A549 (cell line): ENCODE results near the gene CFAP73. TPM values are rescaled to one million over a fixed set of nuclear protein-coding genes. Genes with fewer than 3 reads are reported as not detected.

Experiments used
- ATAC-seq, 2 experiments: fragments of 200-7000 bp in 1 of 2; fragments of >200 bp in 1 of 2; cut with Nextera tagmentation in 1 of 2; cut with Tn5 transposase in 1 of 2; 3 replicates each; pipeline versions ENCODE4 v1.8.0 to v1.9.1; 2018 to 2020; ENCODE audit warnings: mild to moderate bottlenecking in 1 of 2, moderate library complexity in 1 of 2
- CTCF ChIA-PET: fragments of 300-600 bp; sonication (Branson Sonifier 250); formaldehyde crosslinking; extraction: SDS; loops from one replicate; lab custom pipeline; 2021; ENCODE audit warnings: antibody characterized with exemption, inconsistent platforms; lab: Yijun Ruan, JAX
- POLR2A ChIA-PET: fragments of 350-600 bp; formaldehyde crosslinking; extraction: SDS; loops from one replicate; lab custom pipeline; 2021; ENCODE audit warnings: antibody characterized with exemption, inconsistent platforms; lab: Yijun Ruan, JAX
- DNase-seq, 2 experiments: peaks; one replicate each; pipeline versions ENCODE4 v3.0.0 to v3.0.0-alpha.2; 2011 to 2016; ENCODE audit warnings: low read depth in 1 of 2, low spot score in 1 of 2
- FAIRE-seq: peaks from 2 replicates; lab custom pipeline; 2011; peaks lifted over from hg19 to GRCh38; lab: Jason Lieb, UNC
- H3K27ac ChIP-seq, 2 experiments: fragments of >200 bp; sonication (Bioruptor Twin); formaldehyde crosslinking; 3 replicates each; pipeline ENCODE4 v1.5.1; 2016 to 2017
- H3K4me1 ChIP-seq: fragments of >200 bp; sonication (Bioruptor Twin); formaldehyde crosslinking; 3 replicates; pipeline ENCODE4 v1.6.1; 2016
- H3K4me2 ChIP-seq: fragments of >200 bp; sonication (Bioruptor Twin); formaldehyde crosslinking; 3 replicates; pipeline ENCODE4 v1.6.1; 2016
- H3K4me3 ChIP-seq: fragments of >200 bp; sonication (Bioruptor Twin); formaldehyde crosslinking; 3 replicates; pipeline ENCODE4 v1.5.1; 2016
- H3K9me3 ChIP-seq: fragments of >200 bp; sonication (Bioruptor Twin); formaldehyde crosslinking; 3 replicates; pipeline ENCODE4 v1.6.1; 2016
- CBX2 ChIP-seq: fragments of 200-600 bp; sonication (generic); IDR thresholded peaks from 2 replicates; pipeline ENCODE4 v1.6.1; 2016; ENCODE audit warnings: low read depth, mild to moderate bottlenecking, borderline replicate concordance
- CHD2 ChIP-seq: fragments of 150-350 bp; IDR thresholded peaks from 2 replicates; pipeline ENCODE4 v1.6.1; 2014; ENCODE audit warnings: low read length; ENCODE audit not compliant: partially characterized antibody
- FOSB ChIP-seq: fragments of 250-450 bp; sonication (Bioruptor Pico); IDR thresholded peaks from 2 replicates; pipeline ENCODE4 v1.5.0; 2020; ENCODE audit warnings: mild to moderate bottlenecking, moderate library complexity
- FOSL2 ChIP-seq, 2 experiments: fragments of 450-650 bp in 1 of 2; fragments of >200 bp in 1 of 2; sonication (Bioruptor Twin) in 1 of 2; formaldehyde crosslinking; IDR thresholded peaks; 2 replicates each; pipeline versions ENCODE4 v1.5.0 to v1.6.1; 2016 to 2020; ENCODE audit warnings: mild to moderate bottlenecking in 1 of 2, moderate library complexity in 1 of 2
- HDAC2 ChIP-seq: fragments of 200-600 bp; sonication (generic); IDR thresholded peaks from 2 replicates; pipeline ENCODE4 v1.6.1; 2016
- HEYL ChIP-seq: fragments of 250-450 bp; sonication (Bioruptor Pico); IDR thresholded peaks from 2 replicates; pipeline ENCODE4 v1.8.0; 2021; ENCODE audit warnings: mild to moderate bottlenecking, moderate library complexity
- HOXB13 ChIP-seq: fragments of 250-450 bp; sonication (Bioruptor Pico); IDR thresholded peaks from 2 replicates; pipeline ENCODE4 v1.5.0; 2020; ENCODE audit warnings: low read depth, mild to moderate bottlenecking, moderate library complexity
- JUNB ChIP-seq: fragments of >200 bp; sonication (Bioruptor Twin); formaldehyde crosslinking; IDR thresholded peaks from 2 replicates; pipeline ENCODE4 v1.6.1; 2016
- KDM5A ChIP-seq: fragments of 200-600 bp; sonication (generic); IDR thresholded peaks from 2 replicates; pipeline ENCODE4 v1.6.1; 2016; ENCODE audit warnings: antibody characterized with exemption, mild to moderate bottlenecking
- MAFK ChIP-seq: fragments of 450-650 bp; IDR thresholded peaks from 2 replicates; pipeline ENCODE4 v1.6.1; 2014; ENCODE audit not compliant: partially characterized antibody
- MYC ChIP-seq: IDR thresholded peaks from 2 replicates; pipeline ENCODE4 v1.6.1; 2012; ENCODE audit warnings: mild to moderate bottlenecking, inconsistent platforms, low read length, improper control_type of control experiment, borderline replicate concordance
- POLR2A ChIP-seq: IDR thresholded peaks from 2 replicates; pipeline ENCODE4 v1.6.1; 2012; ENCODE audit warnings: mild to moderate bottlenecking, low read length
- POLR2AphosphoS2 ChIP-seq: conservative IDR thresholded peaks from 2 replicates; pipeline ENCODE4 v1.6.1; 2012; ENCODE audit warnings: low read length, improper control_type of control experiment, inconsistent platforms
- RARB ChIP-seq: fragments of 250-450 bp; sonication (Bioruptor Pico); IDR thresholded peaks from 2 replicates; pipeline ENCODE4 v1.8.0; 2021; ENCODE audit warnings: mild to moderate bottlenecking, moderate library complexity
- TP53 ChIP-seq: fragments of 250-450 bp; sonication (Bioruptor Pico); IDR thresholded peaks from 2 replicates; pipeline ENCODE4 v1.5.0; 2021; ENCODE audit warnings: mild to moderate bottlenecking, moderate library complexity
- USF2 ChIP-seq: fragments of 450-650 bp; IDR thresholded peaks from 2 replicates; pipeline ENCODE4 v1.6.1; 2014; ENCODE audit warnings: antibody characterized with exemption
- ZC3H11A ChIP-seq: fragments of 450-650 bp; IDR thresholded peaks from 2 replicates; pipeline ENCODE4 v1.6.1; 2014; ENCODE audit warnings: antibody characterized with exemption, mild to moderate bottlenecking
- ZFP36 ChIP-seq: fragments of 450-650 bp; IDR thresholded peaks from 2 replicates; pipeline ENCODE4 v1.6.1; 2014; ENCODE audit warnings: borderline replicate concordance; ENCODE audit not compliant: partially characterized antibody
- ZNF302 ChIP-seq: fragments of 250-450 bp; sonication (Bioruptor Pico); IDR thresholded peaks from 2 replicates; pipeline ENCODE4 v1.9.0; 2021; ENCODE audit warnings: inconsistent platforms, mild to moderate bottlenecking, moderate library complexity
- ZSCAN20 ChIP-seq: fragments of 250-450 bp; sonication (Bioruptor Pico); IDR thresholded peaks from 2 replicates; pipeline ENCODE4 v1.8.0; 2022; ENCODE audit warnings: mild to moderate bottlenecking, moderate library complexity
- WGBS: methylation state at CpG from one replicate; pipeline ENCODE4 v1.1.6; 2017; ENCODE audit errors: missing lambda C conversion rate; 5-methylcytosine and 5-hydroxymethylcytosine counted together
- polyA plus RNA-seq, 4 experiments: library from polyadenylated mRNA; depleted of rRNA in 3 of 4; stranded (reverse); fragments of >200 nt; fragmentation: RNase III in 1 of 4; extraction: RNeasy Plus Mini Kit Qiagen cat#74134 plus additional on column Dnase treatment in 1 of 4; gene quantifications; 2 replicates in 3 of 4; 3 replicates in 1 of 4; pipeline ENCODE4 v1.2.3, GENCODE V29; 2011 to 2017
- TF ChIP-seq, protein P1 (sequence below): IDR thresholded peaks from 2 replicates; pipeline ENCODE4 v1.6.1; 2012; ENCODE audit warnings: low read depth, borderline replicate concordance
- TF ChIP-seq, protein P2 (sequence below): fragments of >200 bp; sonication (Bioruptor Twin); formaldehyde crosslinking; IDR thresholded peaks from 3 replicates; pipeline ENCODE4 v1.5.1; 2016
- TF ChIP-seq, protein P3 (sequence below): fragments of >200 bp; sonication (Bioruptor Twin); formaldehyde crosslinking; IDR thresholded peaks from 2 replicates; pipeline ENCODE4 v1.6.1; 2016
- TF ChIP-seq, protein P4 (sequence below): fragments of 150-350 bp; IDR thresholded peaks from 2 replicates; pipeline ENCODE4 v1.6.1; 2014; ENCODE audit warnings: low read depth, mild to moderate bottlenecking, low read length
- TF ChIP-seq, protein P5 (sequence below): fragments of 250-450 bp; sonication (Bioruptor Pico); IDR thresholded peaks from 2 replicates; pipeline ENCODE4 v1.5.0; 2021; ENCODE audit warnings: mild to moderate bottlenecking, moderate library complexity, borderline replicate concordance

Gene CFAP73
- polyA plus RNA-seq, 2 of the 4 experiments (the other 2 are of a cell fraction), result 0.05 TPM; not detected in 1

DNA sequence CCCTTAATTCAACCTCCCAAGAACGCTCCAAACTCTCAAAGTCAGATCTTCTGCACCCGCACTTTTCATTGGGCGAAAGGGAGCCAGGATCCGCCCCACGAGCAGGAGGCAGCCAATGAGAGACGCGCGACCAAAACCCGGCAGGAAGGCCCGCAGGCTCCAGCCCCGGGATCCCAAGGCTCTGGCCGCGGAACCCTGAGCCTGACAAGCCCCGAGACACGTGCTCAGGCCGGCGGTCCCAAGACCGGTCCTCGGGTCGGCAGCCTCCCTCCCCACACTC, 35.3 kb downstream of the CFAP73 start:
- ChIA-PET CTCF (interaction anchor here (0.8 to 3.7 kb wide), 4 partner anchors 11 to 136 kb away, joined by 3 to 20 read pairs (median 4); no protein-coding TSS in a partner anchor), POLR2A (interaction anchor here (0.7 to 2.4 kb wide), 7 partner anchors 10 to 237 kb away, joined by 3 to 12 read pairs (median 4); partner anchors contain the start of genes SDSL and TPCN1)
- Histone ChIP-seq H3K4me1 (peaks cover 20% of the 10 kb centered on the region), H3K4me3 (peak overlapping the region; percentile 89), H3K27ac (peak overlapping the region; percentile 96 to 98), H3K4me2 (peak overlapping the region; percentile 78), H3K9me3 (no peaks in the 10 kb centered on the region)
- 4% methylated on average over 9 of the region's 20 CpGs for WGBS
- DNase-seq (peak; percentile 90 to 93), ATAC-seq (peak; percentile 94), FAIRE-seq (no peak)
- TF ChIP-seq CHD2 (no peak), USF2 (peak; percentile 83), MYC (peak; percentile 80; the same call in 1 of the 2 replicates), ZNF302 (CRISPR knock-in tag) (no peak)
- TF ChIP-seq, protein P1, sequence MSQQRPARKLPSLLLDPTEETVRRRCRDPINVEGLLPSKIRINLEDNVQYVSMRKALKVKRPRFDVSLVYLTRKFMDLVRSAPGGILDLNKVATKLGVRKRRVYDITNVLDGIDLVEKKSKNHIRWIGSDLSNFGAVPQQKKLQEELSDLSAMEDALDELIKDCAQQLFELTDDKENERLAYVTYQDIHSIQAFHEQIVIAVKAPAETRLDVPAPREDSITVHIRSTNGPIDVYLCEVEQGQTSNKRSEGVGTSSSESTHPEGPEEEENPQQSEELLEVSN, result peak; percentile 62; the same call in 1 of the 2 replicates
- TF ChIP-seq, protein P2, sequence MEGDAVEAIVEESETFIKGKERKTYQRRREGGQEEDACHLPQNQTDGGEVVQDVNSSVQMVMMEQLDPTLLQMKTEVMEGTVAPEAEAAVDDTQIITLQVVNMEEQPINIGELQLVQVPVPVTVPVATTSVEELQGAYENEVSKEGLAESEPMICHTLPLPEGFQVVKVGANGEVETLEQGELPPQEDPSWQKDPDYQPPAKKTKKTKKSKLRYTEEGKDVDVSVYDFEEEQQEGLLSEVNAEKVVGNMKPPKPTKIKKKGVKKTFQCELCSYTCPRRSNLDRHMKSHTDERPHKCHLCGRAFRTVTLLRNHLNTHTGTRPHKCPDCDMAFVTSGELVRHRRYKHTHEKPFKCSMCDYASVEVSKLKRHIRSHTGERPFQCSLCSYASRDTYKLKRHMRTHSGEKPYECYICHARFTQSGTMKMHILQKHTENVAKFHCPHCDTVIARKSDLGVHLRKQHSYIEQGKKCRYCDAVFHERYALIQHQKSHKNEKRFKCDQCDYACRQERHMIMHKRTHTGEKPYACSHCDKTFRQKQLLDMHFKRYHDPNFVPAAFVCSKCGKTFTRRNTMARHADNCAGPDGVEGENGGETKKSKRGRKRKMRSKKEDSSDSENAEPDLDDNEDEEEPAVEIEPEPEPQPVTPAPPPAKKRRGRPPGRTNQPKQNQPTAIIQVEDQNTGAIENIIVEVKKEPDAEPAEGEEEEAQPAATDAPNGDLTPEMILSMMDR, result no peak
- TF ChIP-seq, protein P3, sequence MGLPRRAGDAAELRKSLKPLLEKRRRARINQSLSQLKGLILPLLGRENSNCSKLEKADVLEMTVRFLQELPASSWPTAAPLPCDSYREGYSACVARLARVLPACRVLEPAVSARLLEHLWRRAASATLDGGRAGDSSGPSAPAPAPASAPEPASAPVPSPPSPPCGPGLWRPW, result no peak

GRCh38 chr12:113185180-113186032, 35.9 kb downstream of the CFAP73 start, which contains the start of the genes DDX54 and RITA1:
Gene DDX54, minus strand, starts transcription at chr12:113185478. Its CDS starts 27 bp downstream, at chr12:113185451.
Gene RITA1, plus strand, starts transcription at chr12:113185721. Its CDS starts 1,026 bp downstream, at chr12:113186747.
- H3K4me1 ChIP-seq, result peaks cover 21% of the 10 kb centered on the region
- 0% methylated on average over 31 of the region's 89 CpGs for WGBS
- FAIRE-seq, result no peak
- ChIA-PET CTCF (interaction anchor here (0.8 to 3.7 kb wide), 6 partner anchors 8 to 137 kb away, joined by 3 to 20 read pairs (median 4); no protein-coding TSS in a partner anchor), POLR2A (interaction anchor here (0.7 to 2.4 kb wide), 9 partner anchors 9 to 236 kb away, joined by 3 to 12 read pairs (median 4); partner anchors contain the start of genes SDSL and TPCN1)
- peak within 1 kb of the TSS; percentile 96 to 98 for H3K27ac ChIP-seq
- peak within 1 kb of the TSS; percentile 89 for H3K4me3 ChIP-seq
- peak; percentile 70 to 78 for ATAC-seq
- peak within 1 kb of the TSS; percentile 78 for H3K4me2 ChIP-seq
- no peaks in the 10 kb centered on the region for H3K9me3 ChIP-seq
- peak; percentile 51 to 91 for DNase-seq
- TF ChIP-seq JUNB, result no peak
- peak; percentile 53; the same call in 1 of the 2 replicates for TF ChIP-seq HDAC2
- no peak for TF ChIP-seq MAFK
- TF ChIP-seq ZNF302 (CRISPR knock-in tag), result no peak
- TF ChIP-seq ZSCAN20, result no peak
- TF ChIP-seq ZFP36, result no peak
- TF ChIP-seq, protein P4, sequence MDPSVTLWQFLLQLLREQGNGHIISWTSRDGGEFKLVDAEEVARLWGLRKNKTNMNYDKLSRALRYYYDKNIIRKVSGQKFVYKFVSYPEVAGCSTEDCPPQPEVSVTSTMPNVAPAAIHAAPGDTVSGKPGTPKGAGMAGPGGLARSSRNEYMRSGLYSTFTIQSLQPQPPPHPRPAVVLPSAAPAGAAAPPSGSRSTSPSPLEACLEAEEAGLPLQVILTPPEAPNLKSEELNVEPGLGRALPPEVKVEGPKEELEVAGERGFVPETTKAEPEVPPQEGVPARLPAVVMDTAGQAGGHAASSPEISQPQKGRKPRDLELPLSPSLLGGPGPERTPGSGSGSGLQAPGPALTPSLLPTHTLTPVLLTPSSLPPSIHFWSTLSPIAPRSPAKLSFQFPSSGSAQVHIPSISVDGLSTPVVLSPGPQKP, result no peak
- TF ChIP-seq, protein P5, sequence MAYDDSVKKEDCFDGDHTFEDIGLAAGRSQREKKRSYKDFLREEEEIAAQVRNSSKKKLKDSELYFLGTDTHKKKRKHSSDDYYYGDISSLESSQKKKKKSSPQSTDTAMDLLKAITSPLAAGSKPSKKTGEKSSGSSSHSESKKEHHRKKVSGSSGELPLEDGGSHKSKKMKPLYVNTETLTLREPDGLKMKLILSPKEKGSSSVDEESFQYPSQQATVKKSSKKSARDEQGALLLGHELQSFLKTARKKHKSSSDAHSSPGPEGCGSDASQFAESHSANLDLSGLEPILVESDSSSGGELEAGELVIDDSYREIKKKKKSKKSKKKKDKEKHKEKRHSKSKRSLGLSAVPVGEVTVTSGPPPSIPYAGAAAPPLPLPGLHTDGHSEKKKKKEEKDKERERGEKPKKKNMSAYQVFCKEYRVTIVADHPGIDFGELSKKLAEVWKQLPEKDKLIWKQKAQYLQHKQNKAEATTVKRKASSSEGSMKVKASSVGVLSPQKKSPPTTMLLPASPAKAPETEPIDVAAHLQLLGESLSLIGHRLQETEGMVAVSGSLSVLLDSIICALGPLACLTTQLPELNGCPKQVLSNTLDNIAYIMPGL, result peak; percentile 94
- TF ChIP-seq HEYL (CRISPR knock-in tag), result no peak
- TF ChIP-seq TP53 (CRISPR knock-in tag), result peak; percentile 83
- TF ChIP-seq POLR2AphosphoS2, result no peak
- no peak for TF ChIP-seq ZC3H11A
- no peak for TF ChIP-seq FOSL2 (IDR thresholded peaks at IDR 0.05)
- peak; percentile 34; the same call in 1 of the 2 replicates for TF ChIP-seq FOSL2 (CRISPR knock-in tag; IDR thresholded peaks at IDR 0.05)
- TF ChIP-seq CBX2, result no peak
- 0 out of 2 replicates have a peak, but pooled peaks have one; percentile 73 for TF ChIP-seq HOXB13
- TF ChIP-seq POLR2A, result peak; percentile 78; the same call in 1 of the 2 replicates
- TF ChIP-seq, protein P2, result no peak
- TF ChIP-seq KDM5A, result peak; percentile 66
- TF ChIP-seq FOSB (CRISPR knock-in tag), result no peak
- no peak for TF ChIP-seq RARB (CRISPR knock-in tag)
